SK-N-SH treated with all-trans-retinoic acid at 6 μM for 48 hours (cell line): ENCODE measurements around the gene SYNGR3.

Source experiments
- CREB5 ChIP-seq: fragments of 250-450 bp; sonication (Bioruptor Pico); IDR thresholded peaks from 2 replicates; pipeline ENCODE4 v1.5.1; 2020; ENCODE audit warnings: low read depth, mild to moderate bottlenecking, moderate library complexity
- GLIS3 ChIP-seq: fragments of 250-450 bp; sonication (Bioruptor Pico); IDR thresholded peaks from 2 replicates; pipeline ENCODE4 v1.5.0; 2020; ENCODE audit warnings: mild to moderate bottlenecking, moderate library complexity
- ISL1 ChIP-seq: fragments of 250-450 bp; sonication (Bioruptor Pico); IDR thresholded peaks from 2 replicates; pipeline ENCODE4 v2.1.2; 2022; ENCODE audit warnings: mild to moderate bottlenecking, moderate library complexity

GRCh38 chr16:2022723-2023091, 32.9 kb downstream of the SYNGR3 start:
- no peak for TF ChIP-seq CREB5 (CRISPR knock-in tag)
- no peak for TF ChIP-seq GLIS3 (CRISPR knock-in tag)
- no peak for TF ChIP-seq ISL1
